GM19328 (cell line): Measurements from ENCODE around the gene SLC9A3.

ENCODE experiments used
- ATAC-seq: cut with Tn5 transposase; IDR thresholded peaks from one replicate; pipeline ENCODE4 v1.9.1; 2021; ENCODE audit warnings: mild to moderate bottlenecking, moderate library complexity; ENCODE audit not compliant: unreplicated experiment

The SLC9A3 gene

DNA sequence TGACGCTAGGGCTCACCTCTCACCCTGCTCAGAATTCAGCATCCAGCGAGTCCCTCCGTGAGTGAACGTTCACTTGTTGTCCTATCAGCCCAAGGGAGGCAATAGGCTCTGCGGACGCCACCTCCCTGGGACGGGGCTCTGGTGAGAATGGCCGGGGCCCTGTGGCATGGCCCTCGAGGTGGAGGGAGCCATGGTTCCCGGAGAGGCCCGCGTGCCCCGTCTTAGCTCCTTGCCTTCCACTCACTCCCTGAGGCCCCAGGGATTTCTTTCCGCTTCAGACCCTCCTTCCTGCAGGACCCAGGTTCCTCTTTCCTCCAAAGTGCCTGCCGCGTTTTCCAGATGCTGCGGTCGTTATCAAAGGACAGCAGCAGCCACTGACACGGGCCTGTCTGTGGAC, 59.8 kb downstream of the SLC9A3 start:
- ATAC-seq: no peak

DNA sequence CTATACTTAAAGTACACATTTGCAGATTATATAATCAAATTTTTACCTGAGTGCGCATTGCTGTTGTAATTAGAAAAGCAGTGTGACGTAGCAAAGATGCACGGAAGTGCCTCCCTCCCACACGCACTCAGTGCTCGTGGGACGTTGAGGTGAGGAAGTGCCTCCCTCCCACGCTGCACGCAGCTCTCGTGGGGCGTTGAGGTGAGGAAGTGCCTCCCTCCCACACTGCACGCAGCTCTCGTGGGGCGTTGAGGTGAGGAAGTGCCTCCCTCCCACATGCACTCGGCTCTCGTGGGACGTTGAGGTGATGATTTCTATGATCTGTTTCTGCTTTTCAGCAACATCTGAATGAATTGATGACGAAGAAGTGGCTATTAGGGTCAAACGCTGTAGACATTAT, 60.3 kb downstream of the SLC9A3 start:
- no peak for ATAC-seq

DNA sequence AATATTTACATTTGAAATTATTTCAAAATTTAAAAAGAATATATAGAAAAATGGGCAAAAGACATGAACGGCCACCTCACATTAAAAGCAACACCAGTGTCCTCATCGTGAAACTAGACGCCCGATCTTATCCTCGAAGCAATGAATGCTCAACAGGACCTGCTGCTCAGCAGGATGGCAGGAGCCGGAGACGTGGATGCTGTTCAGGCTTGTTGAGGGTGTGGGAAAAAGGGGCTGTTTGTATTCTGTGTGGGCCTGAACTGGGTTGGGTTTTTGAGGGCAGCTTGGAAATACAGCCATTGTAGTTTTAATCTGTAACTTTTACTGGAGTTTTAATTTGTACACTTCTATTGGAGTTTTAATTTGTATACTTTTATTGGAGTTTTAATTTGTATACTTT, 60.9 kb downstream of the SLC9A3 start:
- ATAC-seq: no peak

DNA sequence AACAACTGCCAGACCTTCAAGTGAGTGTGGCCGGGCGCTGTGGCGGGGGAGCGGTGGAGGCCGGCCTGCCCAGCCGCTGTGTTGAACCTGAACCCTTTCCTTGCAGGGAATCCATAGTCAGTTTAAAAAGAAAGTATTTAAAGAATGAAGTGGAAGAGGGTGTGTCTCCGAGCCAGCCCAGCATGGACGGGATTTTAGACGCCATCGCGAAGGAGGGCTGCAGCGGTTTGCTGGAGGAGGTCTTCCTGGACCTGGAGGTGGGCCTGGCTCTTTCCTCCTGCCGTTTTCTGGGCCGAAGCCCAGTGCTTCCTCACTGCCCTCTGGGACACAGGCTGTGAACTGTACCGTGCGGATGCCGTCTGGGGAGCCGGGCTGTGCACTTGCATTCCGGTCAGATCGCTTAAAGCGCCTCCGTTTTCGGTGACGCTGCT, 62.2 kb downstream of the SLC9A3 start:
- no peak for ATAC-seq

DNA sequence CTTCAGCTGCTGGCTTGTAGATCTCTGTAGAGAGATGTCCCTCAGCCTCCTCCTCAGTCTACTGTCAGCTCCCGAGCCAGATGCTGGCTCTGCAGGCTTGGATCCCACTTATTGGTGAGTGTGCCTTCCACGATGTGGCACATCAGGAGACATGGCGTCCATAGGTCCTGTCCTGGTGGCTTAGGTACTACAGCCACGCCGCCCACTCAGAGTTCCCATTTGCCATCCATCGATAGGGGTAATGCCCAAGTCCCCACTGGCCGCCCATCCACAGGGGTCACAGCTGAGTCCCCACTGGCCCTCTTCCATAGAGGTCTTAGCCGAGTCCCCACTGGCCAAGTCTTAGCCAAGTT, 64.0 kb downstream of the SLC9A3 start:
- no peak for ATAC-seq

DNA sequence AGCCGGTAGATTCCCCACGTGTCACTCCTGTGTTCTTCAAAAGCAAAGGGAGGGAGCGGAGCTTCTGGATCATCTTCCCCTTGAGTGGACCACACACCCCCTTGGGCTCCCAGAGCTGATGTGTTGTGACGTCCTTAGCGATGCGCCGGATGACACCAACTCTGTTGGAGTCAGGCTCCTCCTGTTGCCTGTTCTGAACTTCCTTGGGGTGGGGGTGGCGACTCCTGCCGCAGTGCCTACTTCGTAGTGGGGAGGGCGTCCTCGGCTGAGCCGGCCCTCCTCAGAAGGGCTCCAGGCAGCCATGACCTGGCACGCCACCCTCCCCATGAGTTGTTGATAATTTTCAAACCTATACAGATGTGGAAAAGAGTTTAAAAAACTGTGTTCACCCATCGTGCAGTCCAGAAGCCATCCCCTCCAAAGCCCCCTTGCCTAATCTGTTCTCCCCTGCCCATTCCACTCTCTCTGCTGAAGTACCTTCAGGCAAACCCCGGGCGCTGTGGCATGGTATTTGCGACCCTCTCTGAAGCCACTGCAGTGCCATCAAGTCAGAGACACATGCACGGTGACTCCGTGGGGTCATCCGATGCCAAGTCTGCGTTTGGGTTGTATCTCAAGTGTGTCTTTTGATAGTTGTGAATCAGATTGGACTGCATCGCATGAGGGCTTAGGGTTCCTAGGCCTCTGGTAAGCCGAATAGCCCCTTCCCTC, 64.5 kb downstream of the SLC9A3 start:
- no peak for ATAC-seq

DNA sequence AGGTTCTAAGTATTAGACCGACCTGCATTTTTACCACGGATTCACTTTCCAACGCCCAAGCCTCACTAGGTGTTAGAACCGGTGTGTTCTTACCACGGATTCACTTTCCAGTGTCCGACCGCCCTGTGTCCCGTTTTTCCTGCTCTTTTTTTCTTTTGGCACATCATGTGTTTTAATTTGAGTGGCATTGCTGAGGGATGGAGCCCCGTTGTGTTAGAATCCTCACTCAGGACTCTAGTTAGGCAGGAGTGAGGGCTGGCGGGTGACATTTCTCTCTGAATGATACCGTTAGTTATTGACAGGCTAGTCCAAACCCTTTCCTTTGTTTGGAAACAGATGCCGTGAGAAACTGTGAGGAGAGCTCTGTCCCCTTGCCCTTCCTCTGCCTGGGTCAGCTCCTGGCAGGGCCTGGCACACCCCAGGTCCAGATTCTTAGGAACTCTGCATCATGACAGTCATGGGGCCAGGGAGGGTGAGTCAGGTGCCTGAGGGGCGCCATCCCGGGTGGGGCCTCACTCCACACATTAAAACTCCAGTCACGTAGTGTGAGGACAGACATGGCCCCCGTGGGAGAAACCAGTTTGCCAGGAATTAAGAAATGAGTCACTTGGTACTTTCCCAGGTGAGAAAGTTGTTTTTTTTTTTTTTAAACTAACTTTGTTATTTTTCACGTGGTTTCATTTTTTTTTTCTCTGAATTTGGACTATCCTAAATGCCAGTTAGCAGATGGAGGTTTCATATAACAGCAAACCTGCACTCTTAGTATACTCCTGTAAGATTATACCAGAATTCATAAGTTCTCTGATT, 65.5 kb downstream of the SLC9A3 start:
- no peak for ATAC-seq

DNA sequence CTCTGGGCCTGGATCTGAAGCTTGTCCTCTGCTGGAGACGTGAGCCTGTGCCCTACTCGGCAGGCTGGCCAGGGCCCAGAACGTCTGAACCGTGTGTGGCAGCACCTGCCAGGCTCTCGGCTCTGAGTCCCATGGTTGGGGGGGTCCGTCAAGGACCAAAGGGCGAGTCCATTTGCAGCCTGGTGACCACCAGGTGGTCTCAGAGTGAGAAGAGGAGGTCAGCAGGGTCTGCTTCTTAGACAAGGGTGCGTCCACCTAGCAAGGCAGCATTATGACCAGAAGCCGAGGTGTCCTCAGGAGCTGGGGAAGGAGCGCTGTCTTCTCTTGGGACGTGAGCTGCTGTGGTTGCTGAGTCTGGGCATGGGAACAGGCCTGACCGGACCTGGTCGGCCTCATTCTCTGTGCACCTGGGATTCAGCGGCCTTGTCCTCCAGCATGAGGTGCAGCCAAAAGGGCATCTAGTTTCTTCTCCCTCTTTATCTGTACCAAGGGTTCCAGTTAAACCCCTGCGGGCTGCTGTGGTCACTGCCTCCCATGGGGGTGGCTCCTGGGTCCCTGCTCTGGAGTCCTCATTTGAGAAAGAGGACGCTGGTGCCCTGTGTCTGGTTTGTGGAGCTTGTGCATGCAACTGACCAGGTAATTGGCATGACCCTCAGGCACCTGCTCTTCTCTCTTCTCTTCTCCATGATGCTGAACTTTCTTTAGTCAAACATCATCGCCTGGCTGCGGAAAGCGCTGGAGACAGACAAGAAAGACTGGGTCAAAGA, 66.9 kb downstream of the SLC9A3 start:
- no peak for ATAC-seq

DNA sequence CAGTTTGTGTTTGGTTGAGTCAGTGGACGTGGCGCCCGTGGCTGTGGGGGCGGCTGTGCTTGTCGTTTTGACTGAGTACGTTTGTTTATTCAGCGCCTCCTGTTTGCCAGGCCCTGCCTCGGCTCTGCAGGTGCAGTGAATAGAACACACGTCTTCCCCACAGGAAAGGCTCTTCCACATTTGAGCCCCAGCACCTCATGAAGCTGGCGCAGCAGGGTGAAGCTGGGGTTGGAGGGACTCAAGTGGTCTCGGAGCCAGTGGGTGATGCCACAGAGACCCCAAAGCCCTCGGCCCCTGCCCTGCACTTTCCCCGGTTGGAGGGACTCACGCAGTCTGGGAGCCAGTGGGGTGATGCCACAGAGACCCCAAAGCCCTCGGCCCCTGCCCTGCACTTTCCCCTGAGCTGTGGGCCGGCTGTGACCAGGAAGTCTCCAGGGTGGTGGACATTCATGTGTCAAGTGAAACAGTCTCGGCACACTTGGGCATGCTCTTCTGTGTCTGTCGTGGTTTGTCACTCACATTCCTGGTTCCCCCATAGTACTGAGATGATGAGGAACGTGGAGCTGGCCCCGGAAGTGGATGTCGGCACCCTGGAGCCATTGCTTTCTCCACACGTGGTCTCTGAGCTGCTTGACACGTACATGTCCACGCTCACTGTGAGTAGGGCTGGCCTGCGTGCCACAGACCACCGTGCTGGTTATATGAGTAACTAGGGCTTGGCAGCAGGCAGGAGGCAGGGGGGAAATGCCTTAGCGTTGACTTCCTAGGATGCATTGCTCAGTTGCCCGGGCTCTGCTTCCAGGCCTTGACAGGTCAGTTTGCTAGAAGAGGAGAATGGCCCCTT, 67.7 kb downstream of the SLC9A3 start:
- ATAC-seq: no peak

DNA sequence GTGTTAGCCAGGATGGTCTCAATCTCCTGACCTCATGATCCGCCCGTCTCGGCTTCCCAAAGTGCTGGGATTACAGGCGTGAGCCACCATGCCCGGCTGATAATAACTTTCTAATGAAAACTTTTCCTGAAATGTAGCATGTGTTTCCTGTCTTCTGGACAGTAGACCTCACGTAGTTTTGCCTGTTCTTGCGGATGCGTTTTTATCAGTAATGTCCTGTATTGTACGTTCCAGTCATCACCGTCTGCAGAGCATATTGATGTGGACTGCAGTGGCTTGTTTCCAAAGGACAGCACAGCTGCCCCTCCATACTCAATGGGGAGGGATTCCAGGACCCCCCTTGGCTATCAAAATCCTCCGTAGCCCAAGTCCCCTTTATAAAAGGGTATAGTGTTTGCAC, 68.4 kb downstream of the SLC9A3 start:
- ATAC-seq: no peak

DNA sequence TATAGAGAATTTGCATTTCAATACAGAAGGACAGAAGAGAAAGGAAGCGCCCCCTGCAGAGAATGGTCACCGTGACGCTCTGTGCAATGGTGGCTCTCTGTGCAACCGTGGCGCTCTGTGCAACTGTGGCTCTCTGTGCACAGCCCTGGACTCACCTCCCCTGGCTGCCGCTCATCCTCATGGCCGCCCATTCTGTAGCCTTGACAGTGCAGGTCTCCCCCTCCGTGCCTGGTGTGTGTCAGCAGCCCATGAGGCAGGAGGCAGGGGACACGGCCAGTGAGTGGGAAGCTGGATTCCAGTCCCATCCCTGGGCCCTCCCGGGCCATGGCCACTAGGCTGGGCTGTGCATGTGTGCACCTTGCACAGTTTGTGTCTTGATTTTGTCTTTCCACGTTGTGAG, 69.3 kb downstream of the SLC9A3 start:
- ATAC-seq: no peak

DNA sequence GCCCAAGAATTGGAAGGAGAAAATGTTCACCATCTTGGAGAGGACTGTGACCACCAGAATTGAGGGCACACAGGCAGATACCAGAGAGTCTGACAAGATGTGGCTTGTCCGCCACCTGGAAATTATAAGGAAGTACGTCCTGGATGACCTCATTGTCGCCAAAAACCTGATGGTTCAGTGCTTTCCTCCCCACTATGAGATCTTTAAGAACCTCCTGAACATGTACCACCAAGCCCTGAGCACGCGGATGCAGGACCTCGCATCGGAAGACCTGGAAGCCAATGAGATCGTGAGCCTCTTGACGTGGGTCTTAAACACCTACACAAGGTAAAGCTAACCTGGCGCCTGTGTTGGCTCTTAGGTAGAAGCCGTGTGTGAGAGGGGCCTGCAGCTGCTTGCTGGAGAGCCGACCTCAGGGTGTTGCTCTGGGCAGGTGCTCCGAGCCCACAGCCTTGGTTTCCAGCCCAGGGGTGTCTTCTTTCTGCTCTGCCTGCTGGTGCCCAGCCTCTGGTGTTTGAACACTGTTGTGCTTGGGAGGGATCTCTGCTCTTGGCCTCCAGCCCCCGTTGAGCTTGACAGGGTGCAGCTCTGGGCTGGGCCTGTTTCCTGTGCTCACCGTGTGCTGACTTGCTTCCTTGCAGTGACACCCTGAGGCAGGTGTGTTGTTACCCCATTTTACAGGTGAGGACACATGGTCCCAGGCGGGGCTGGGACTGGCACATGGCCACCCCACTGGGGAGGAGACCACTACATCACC, 70.3 kb downstream of the SLC9A3 start:
- no peak for ATAC-seq

DNA sequence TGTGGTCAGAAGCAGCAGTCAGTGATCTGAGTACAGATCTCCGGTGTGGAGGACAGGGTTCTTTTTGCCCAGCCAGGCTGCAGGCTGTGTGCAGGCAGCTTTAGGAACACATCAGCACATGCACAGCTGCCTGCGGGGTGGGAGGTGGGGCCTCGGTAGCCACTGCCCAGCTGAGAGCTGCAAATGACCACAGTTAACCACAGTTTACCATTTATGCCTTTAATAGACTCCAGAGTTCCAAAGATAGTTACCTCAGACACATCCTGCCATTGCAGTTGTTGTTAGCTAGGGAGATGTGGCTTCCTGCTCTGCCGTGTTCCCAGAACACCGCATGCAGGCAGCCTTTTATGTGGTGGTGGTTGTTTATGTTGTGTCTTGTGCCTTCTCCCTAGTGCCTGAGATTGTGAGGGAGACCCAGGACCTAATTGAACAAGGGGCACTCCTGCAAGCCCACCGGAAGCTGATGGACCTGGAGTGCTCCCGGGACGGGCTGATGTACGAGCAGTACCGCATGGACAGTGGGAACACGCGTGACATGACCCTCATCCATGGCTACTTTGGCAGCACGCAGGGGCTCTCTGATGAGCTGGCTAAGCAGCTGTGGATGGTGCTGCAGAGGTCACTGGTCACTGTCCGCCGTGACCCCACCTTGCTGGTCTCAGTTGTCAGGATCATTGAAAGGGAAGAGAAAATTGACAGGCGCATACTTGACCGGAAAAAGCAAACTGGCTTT, 71.1 kb downstream of the SLC9A3 start:
- ATAC-seq: no peak

DNA sequence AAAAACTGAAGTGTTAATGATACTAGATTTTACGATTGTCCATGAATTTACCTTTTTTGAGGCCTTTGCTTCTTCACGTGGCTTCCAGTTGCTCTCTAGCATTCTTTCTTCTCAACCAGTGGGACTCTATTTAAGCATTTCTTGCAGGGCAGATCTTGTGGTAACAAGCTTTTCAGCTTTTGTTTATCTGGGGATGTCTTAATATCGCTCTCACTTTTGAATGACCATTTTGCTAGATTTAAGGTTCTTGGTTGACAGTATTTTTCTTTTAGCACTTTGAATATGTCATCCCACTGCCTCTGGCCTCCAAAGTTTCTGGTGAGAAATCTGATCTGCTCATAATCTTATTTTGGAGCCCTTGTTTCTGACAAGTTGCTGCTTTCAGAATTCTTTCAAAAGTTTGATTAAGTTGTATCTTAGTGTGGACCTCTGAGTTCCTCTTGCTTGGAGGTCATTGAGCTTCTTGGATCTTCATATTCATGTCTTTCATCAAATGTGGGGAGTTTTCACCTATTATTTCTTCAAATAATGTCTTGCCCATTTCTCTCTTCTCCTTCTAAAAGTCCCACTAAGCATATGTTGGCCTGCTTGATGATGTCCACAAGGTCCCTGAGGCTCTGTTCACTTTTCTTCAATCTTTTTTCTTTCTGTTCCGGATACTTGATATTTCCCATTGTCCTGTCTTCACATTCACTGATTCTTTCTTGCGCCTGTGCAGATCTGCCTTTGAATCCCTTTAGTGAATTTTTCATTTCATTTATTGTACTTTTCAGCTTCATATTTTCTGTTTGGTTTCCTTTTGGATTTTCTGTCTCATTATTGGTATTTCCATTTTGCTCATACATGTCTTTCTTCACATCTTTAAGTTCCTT, 72.4 kb downstream of the SLC9A3 start:
- no peak for ATAC-seq

DNA sequence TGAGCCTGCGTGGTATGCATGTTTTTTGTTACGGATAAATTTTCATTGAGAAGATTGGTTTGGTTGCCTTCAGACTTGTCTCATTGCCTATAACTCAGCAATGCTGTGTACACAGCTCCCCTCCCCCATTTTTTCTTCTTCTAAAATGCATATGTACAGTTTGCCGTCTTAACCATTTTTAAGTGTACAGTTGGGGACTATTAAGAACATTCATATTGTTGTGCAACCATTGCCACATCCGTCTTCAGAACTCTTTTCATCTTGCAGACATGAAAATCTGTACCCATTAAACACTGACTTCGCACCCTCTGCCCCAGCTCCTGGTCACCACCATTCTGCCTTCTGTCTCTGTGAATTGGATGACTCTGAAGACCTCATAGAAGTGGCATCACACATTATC, 75.1 kb downstream of the SLC9A3 start:
- no peak for ATAC-seq

DNA sequence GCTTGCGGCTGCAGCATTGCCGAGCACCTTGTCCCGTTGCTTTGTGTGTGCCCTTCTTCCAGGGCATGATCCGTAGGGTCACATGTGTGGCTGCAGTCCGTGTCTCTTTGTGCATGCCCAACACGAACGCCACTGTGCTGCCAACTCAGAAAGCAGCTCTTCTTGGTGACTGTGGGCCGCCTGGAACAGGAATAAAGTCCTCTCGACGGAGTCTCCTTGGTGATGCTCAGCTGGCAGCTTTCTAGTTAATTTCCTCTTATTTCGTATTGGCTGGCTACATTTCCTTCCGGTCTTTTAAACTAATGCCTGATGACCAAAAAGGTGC, 75.5 kb downstream of the SLC9A3 start:
- ATAC-seq: no peak

DNA sequence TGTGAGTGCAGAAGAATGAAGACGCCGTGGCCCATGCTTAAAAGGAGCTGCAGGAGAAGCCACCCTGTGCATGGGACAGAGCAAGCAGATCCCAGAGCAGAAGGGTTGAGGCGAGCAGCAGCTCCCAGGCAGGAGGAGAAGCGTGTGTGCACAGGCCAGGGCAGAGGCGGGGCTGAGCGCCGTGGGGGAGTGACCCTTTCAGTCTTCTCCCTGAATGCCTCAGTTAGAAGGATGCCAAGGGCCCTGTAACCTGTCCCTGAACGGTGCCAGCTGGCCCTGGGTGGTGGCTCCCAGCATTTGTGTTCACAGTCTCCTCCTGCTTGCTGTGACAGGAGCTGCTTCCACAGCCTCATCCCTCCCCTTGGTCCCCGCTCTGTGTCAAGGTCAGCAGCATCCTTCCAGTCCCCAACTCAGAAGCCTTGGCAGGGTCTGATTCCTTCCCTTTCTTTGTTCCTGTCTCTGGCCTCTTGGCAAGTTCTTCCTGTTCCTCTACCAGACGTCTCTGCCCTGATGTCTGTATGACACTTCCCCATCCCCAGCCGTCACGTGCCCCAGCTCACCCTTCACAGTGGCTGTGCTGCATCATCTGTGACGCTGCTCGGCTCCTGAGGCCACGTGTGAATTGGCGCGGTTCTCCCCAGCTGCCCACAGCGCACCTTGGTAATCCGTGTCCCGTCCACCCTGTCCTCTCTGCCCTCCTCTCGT, 76.0 kb downstream of the SLC9A3 start:
- no peak for ATAC-seq

DNA sequence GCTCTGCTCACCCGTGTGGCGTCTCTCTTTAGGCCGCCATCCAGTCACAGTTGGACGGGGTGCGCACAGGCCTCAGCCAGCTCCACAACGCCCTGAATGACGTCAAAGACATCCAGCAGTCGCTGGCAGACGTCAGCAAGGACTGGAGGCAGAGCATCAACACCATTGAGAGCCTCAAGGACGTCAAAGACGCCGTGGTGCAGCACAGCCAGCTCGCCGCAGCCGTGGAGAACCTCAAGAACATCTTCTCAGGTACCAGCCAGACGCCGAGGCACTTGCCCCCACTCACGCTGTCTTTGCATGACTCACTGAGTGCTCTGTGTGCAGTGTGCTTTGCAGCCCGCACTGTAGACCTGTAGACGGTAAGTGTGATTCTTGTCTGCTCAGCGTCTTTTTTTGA, 76.7 kb downstream of the SLC9A3 start:
- no peak for ATAC-seq
